Loucy (cell line): Measurements from ENCODE around the gene TAGLN2.

ENCODE experiments used
- CTCF ChIP-seq: fragments of 200-600 bp; sonication (generic); conservative IDR thresholded peaks from 2 replicates; pipeline ENCODE4 v1.5.1; 2014; ENCODE audit warnings: mild to moderate bottlenecking, antibody characterized with exemption, low read length
- EZH2phosphoT487 ChIP-seq: fragments of 200-600 bp; IDR thresholded peaks from 2 replicates; pipeline ENCODE4 v1.6.1; 2018; ENCODE audit warnings: antibody characterized with exemption, mild to moderate bottlenecking, moderate library complexity, borderline replicate concordance

- no peak for TF ChIP-seq CTCF
- TF ChIP-seq EZH2phosphoT487, result no peak
Observed at GRCh38 chr1:159933347-159933746, 8.0 kb upstream of the TAGLN2 start.
